COLO668 (cell line): Measurements from ENCODE around the gene NCOA7.
"Not testable (repeated sequence)": the region's sequence is repeated elsewhere in the genome, so short reads cannot be mapped to it uniquely, and the experiment has no call there.

Experiments used
- DNase-seq: peaks from one replicate; lab custom pipeline; 2025; ENCODE audit not compliant: unreplicated experiment; lab: John Stamatoyannopoulos, UW

NCOA7 gene

GRCh38 chr6:125944434-125944816 lies 153.7 kb downstream of the NCOA7 start:
- DNase-seq = no peak

GRCh38 chr6:125944896-125945295 lies 154.1 kb downstream of the NCOA7 start:
- DNase-seq = no peak

- DNase-seq = no peak
Observed at GRCh38 chr6:125945378-125946141, 154.8 kb downstream of the NCOA7 start.

- DNase-seq = no peak
Observed at GRCh38 chr6:125947615-125948014, 156.9 kb downstream of the NCOA7 start.

- no peak for DNase-seq
Observed at GRCh38 chr6:125948455-125948854, 157.7 kb downstream of the NCOA7 start.

GRCh38 chr6:125949069-125949468 lies 158.3 kb downstream of the NCOA7 start:
- no peak for DNase-seq

- DNase-seq = no peak
Observed at GRCh38 chr6:125950293-125950692, 159.5 kb downstream of the NCOA7 start.

GRCh38 chr6:125950716-125951115 lies 160.0 kb downstream of the NCOA7 start:
- not testable (repeated sequence) for DNase-seq

- DNase-seq = no peak
Observed at GRCh38 chr6:125951323-125951722, 160.6 kb downstream of the NCOA7 start.

- DNase-seq = no peak
Observed at GRCh38 chr6:125952764-125953501, 162.2 kb downstream of the NCOA7 start.

GRCh38 chr6:125953502-125953875 lies 162.7 kb downstream of the NCOA7 start:
- DNase-seq = peak; percentile 76

- no peak for DNase-seq
Observed at GRCh38 chr6:125954735-125955339, 164.1 kb downstream of the NCOA7 start.

GRCh38 chr6:125955973-125956372 lies 165.2 kb downstream of the NCOA7 start:
- DNase-seq = no peak

GRCh38 chr6:125956506-125957390 lies 166.0 kb downstream of the NCOA7 start, which contains the start of gene HINT3:
TSS of gene HINT3 (plus strand) at chr6:125956770. CDS start at chr6:125956978, 208 bp downstream.
- DNase-seq = peak; percentile 95

GRCh38 chr6:125957391-125957693 lies 166.6 kb downstream of the NCOA7 start:
- DNase-seq = no peak

GRCh38 chr6:125957845-125958244 lies 167.1 kb downstream of the NCOA7 start:
- no peak for DNase-seq

GRCh38 chr6:125959041-125959440 lies 168.3 kb downstream of the NCOA7 start:
- no peak for DNase-seq

GRCh38 chr6:125961117-125961516 lies 170.4 kb downstream of the NCOA7 start:
- no peak for DNase-seq

- DNase-seq = no peak
Observed at GRCh38 chr6:125962900-125963497, 172.2 kb downstream of the NCOA7 start.

GRCh38 chr6:125963817-125964216 lies 173.1 kb downstream of the NCOA7 start:
- DNase-seq = no peak

GRCh38 chr6:125966569-125966968 lies 175.8 kb downstream of the NCOA7 start:
- DNase-seq = no peak
